Stimulated activated CD4-positive, alpha-beta T cell treated with anti-CD3 and anti-CD28 coated beads, Interleukin-2, amount 100 ng/mL, for 48 hours (primary cell): Measurements from ENCODE around the gene UBE2J1.

ENCODE experiments used
- DNase-seq, 2 donors: peaks; one replicate each; pipeline ENCODE4 v3.0.0-alpha.2; 2020

UBE2J1 gene

GRCh38 chr6:89361171-89361570 is 8.6 kb upstream of the UBE2J1 start:
- no peak for DNase-seq

- no peak for DNase-seq
Observed at GRCh38 chr6:89360415-89360999, 8.0 kb upstream of the UBE2J1 start.

- no peak for DNase-seq
Observed at GRCh38 chr6:89359561-89359960, 7.0 kb upstream of the UBE2J1 start.

- DNase-seq, result no peak
Observed at GRCh38 chr6:89357390-89357789, 4.9 kb upstream of the UBE2J1 start.

- no peak for DNase-seq
Observed at GRCh38 chr6:89356642-89357170, 4.2 kb upstream of the UBE2J1 start.

- no peak for DNase-seq
Observed at GRCh38 chr6:89355511-89356194, 3.1 kb upstream of the UBE2J1 start.

GRCh38 chr6:89353702-89354392 is 1.3 kb upstream of the UBE2J1 start:
- DNase-seq, result no peak

GRCh38 chr6:89353118-89353556 is 615 bp upstream of the UBE2J1 start:
- peak in 1 of 2 donors; percentile 10 for DNase-seq

GRCh38 chr6:89351671-89352277 is 748 bp downstream of the UBE2J1 start:
- no peak for DNase-seq

- no peak for DNase-seq
Observed at GRCh38 chr6:89350281-89350966, 2.1 kb downstream of the UBE2J1 start.

- no peak for DNase-seq
Observed at GRCh38 chr6:89348372-89348771, 4.2 kb downstream of the UBE2J1 start.

GRCh38 chr6:89347825-89348224 is 4.7 kb downstream of the UBE2J1 start:
- no peak for DNase-seq

GRCh38 chr6:89346433-89346832 is 6.1 kb downstream of the UBE2J1 start:
- no peak for DNase-seq

GRCh38 chr6:89339565-89339964 is 13.0 kb downstream of the UBE2J1 start:
- DNase-seq, result no peak

- DNase-seq, result no peak
Observed at GRCh38 chr6:89335164-89335563, 17.4 kb downstream of the UBE2J1 start.

GRCh38 chr6:89330910-89331309 is 21.6 kb downstream of the UBE2J1 start:
- DNase-seq, result no peak

- DNase-seq, result no peak
Observed at GRCh38 chr6:89328976-89329375, 23.5 kb downstream of the UBE2J1 start.

- DNase-seq, result no peak
Observed at GRCh38 chr6:89324304-89324703, 28.2 kb downstream of the UBE2J1 start.

GRCh38 chr6:89323511-89323971 is 29.0 kb downstream of the UBE2J1 start:
- DNase-seq, result no peak

GRCh38 chr6:89321131-89321970 is 31.2 kb downstream of the UBE2J1 start:
- DNase-seq, result no peak

GRCh38 chr6:89320012-89320559 is 32.4 kb downstream of the UBE2J1 start:
- DNase-seq, result no peak
